Muscle of leg (tissue), 11 donors: ENCODE data around the gene C1QTNF1. TPM values are rescaled to one million over a fixed set of nuclear protein-coding genes. Genes with fewer than 3 reads are reported as not detected.

Experiments
- DNase-seq: peaks from one replicate; pipeline ENCODE4 v3.0.0; 2013
- H3K27ac ChIP-seq: one replicate; pipeline ENCODE4 v1.5.1; 2013; ENCODE audit warnings: mild to moderate bottlenecking, low read length, control low read depth
- H3K27me3 ChIP-seq: one replicate; pipeline ENCODE4 v1.6.1; 2013; ENCODE audit warnings: low read length; ENCODE audit not compliant: control insufficient read depth, insufficient read depth
- H3K36me3 ChIP-seq: one replicate; pipeline ENCODE4 v1.6.1; 2013; ENCODE audit warnings: low read length; ENCODE audit not compliant: control insufficient read depth, insufficient read depth
- H3K4me1 ChIP-seq: one replicate; pipeline ENCODE4 v1.6.1; 2013; ENCODE audit warnings: low read length; ENCODE audit not compliant: control insufficient read depth, insufficient read depth
- H3K4me3 ChIP-seq: one replicate; pipeline ENCODE4 v1.5.1; 2013; ENCODE audit warnings: low read length, control low read depth
- H3K9me3 ChIP-seq: replicated peaks from 2 replicates; pipeline ENCODE4 v1.6.1; 2013; ENCODE audit warnings: low read depth, low read length; ENCODE audit not compliant: control insufficient read depth
- WGBS: methylation state at CpG from one replicate; pipeline ENCODE4 v1.1.5; 2013; ENCODE audit warnings: missing lambda C conversion rate; ENCODE audit not compliant: insufficient coverage; 5-methylcytosine and 5-hydroxymethylcytosine counted together
- polyA plus RNA-seq, 8 donors: library from polyadenylated mRNA; unstranded; fragments of 120-200 nt; gene quantifications; one replicate each; pipeline versions ENCODE4 v1.2.1 to v1.2.3, GENCODE V29; 2013; ENCODE audit warnings: inconsistent platforms in 1 of 8, low replicate concordance in 1 of 8; ENCODE audit not compliant: insufficient read length in 8 of 8, insufficient read depth in 1 of 8
- total RNA-seq: library from RNA; stranded (reverse); fragments of 120-200 nt; gene quantifications from one replicate; pipeline ENCODE4 v1.2.4, GENCODE V29; 2013

C1QTNF1 gene
- total and polyA plus RNA-seq, 9 donors = 3.3 to 10.9 (median 5.8) TPM

DNA sequence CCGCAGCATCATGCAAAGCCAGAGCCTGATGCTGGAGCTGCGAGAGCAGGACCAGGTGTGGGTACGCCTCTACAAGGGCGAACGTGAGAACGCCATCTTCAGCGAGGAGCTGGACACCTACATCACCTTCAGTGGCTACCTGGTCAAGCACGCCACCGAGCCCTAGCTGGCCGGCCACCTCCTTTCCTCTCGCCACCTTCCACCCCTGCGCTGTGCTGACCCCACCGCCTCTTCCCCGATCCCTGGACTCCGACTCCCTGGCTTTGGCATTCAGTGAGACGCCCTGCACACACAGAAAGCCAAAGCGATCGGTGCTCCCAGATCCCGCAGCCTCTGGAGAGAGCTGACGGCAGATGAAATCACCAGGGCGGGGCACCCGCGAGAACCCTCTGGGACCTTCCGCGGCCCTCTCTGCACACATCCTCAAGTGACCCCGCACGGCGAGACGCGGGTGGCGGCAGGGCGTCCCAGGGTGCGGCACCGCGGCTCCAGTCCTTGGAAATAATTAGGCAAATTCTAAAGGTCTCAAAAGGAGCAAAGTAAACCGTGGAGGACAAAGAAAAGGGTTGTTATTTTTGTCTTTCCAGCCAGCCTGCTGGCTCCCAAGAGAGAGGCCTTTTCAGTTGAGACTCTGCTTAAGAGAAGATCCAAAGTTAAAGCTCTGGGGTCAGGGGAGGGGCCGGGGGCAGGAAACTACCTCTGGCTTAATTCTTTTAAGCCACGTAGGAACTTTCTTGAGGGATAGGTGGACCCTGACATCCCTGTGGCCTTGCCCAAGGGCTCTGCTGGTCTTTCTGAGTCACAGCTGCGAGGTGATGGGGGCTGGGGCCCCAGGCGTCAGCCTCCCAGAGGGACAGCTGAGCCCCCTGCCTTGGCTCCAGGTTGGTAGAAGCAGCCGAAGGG is 24.2 kb downstream of the C1QTNF1 start:
- Histone ChIP-seq H3K27ac (no peak overlapping the region), H3K9me3 (peaks cover 4% of the 10 kb centered on the region), H3K36me3 (no peaks in the 10 kb centered on the region), H3K4me3 (no peak overlapping the region), H3K4me1 (peaks cover 41% of the 10 kb centered on the region), H3K27me3 (peaks cover 55% of the 10 kb centered on the region)
- no peak for DNase-seq
- WGBS = 79% methylated on average over 37 of the region's 41 CpGs

DNA sequence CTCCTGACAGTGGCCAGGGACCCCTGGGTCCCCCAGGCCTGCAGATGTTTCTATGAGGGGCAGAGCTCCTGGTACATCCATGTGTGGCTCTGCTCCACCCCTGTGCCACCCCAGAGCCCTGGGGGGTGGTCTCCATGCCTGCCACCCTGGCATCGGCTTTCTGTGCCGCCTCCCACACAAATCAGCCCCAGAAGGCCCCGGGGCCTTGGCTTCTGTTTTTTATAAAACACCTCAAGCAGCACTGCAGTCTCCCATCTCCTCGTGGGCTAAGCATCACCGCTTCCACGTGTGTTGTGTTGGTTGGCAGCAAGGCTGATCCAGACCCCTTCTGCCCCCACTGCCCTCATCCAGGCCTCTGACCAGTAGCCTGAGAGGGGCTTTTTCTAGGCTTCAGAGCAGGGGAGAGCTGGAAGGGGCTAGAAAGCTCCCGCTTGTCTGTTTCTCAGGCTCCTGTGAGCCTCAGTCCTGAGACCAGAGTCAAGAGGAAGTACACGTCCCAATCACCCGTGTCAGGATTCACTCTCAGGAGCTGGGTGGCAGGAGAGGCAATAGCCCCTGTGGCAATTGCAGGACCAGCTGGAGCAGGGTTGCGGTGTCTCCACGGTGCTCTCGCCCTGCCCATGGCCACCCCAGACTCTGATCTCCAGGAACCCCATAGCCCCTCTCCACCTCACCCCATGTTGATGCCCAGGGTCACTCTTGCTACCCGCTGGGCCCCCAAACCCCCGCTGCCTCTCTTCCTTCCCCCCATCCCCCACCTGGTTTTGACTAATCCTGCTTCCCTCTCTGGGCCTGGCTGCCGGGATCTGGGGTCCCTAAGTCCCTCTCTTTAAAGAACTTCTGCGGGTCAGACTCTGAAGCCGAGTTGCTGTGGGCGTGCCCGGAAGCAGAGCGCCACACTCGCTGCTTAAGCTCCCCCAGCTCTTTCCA is 25.1 kb downstream of the C1QTNF1 start:
- H3K27ac ChIP-seq = no peak overlapping the region
- no peaks in the 10 kb centered on the region for H3K36me3 ChIP-seq
- WGBS = 78% methylated on average over 15 of the region's 21 CpGs
- peaks cover 52% of the 10 kb centered on the region for H3K27me3 ChIP-seq
- no peak overlapping the region for H3K4me3 ChIP-seq
- peaks cover 8% of the 10 kb centered on the region for H3K9me3 ChIP-seq
- H3K4me1 ChIP-seq = peaks cover 41% of the 10 kb centered on the region
- DNase-seq = no peak

DNA sequence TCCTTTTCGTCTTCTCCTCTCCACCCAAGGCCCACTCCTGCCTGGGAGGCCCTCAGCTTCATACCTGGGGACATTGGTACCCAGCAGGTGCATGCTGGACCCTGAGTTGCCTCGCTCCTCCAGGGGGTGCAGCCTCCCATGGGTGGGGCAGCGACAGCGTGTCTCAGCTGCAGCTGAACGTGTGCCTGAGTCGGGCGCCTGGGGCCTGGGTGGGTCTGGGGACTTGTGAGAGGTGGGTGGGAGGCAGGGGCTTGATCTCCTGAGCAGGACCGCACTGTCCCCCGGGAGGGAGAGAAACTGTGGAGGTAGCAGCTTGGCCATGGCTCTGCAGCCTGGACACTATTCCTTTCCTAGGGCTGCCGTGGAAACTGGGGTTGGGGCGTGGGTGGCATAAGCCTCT is 25.9 kb downstream of the C1QTNF1 start:
- peaks cover 12% of the 10 kb centered on the region for H3K9me3 ChIP-seq
- H3K4me3 ChIP-seq = no peak overlapping the region
- peaks cover 45% of the 10 kb centered on the region for H3K27me3 ChIP-seq
- peaks cover 41% of the 10 kb centered on the region for H3K4me1 ChIP-seq
- no peaks in the 10 kb centered on the region for H3K36me3 ChIP-seq
- no peak overlapping the region for H3K27ac ChIP-seq
- 92% methylated on average over 6 of the region's 11 CpGs for WGBS
- DNase-seq = no peak

DNA sequence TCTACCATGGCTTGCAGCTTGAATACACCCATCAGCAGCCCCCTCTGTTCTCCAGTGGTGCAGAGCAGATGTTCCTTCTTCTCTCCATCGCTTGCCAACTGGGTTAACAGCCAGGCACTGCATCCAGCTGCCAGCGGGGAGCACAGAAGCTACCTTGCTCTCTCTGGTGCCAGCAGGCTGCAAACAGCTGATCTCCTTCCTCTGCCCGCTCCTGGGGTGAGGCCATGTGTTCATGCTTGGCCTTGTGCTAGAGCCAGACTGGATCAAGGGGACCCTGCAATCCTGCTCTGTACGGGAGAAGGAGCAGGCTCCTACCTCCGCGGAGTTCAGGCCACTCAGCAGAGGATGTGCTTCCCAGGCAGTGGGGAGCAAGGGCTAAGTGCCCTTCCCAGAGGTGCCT is 26.6 kb downstream of the C1QTNF1 start:
- H3K36me3 ChIP-seq = no peaks in the 10 kb centered on the region
- peaks cover 37% of the 10 kb centered on the region for H3K27me3 ChIP-seq
- H3K27ac ChIP-seq = no peak overlapping the region
- 76% methylated on average over 6 of the region's 6 CpGs for WGBS
- peaks cover 12% of the 10 kb centered on the region for H3K9me3 ChIP-seq
- peaks cover 41% of the 10 kb centered on the region for H3K4me1 ChIP-seq
- no peak overlapping the region for H3K4me3 ChIP-seq
- DNase-seq = no peak

GRCh38 chr17:79051306-79051705 is 27.3 kb downstream of the C1QTNF1 start:
- Histone ChIP-seq H3K27ac (no peak overlapping the region), H3K4me1 (peaks cover 35% of the 10 kb centered on the region), H3K27me3 (peaks cover 35% of the 10 kb centered on the region), H3K36me3 (no peaks in the 10 kb centered on the region), H3K4me3 (no peak overlapping the region), H3K9me3 (peaks cover 12% of the 10 kb centered on the region)
- 76% methylated on average over 2 of the region's 6 CpGs for WGBS
- DNase-seq = no peak

- H3K36me3 ChIP-seq = no peaks in the 10 kb centered on the region
- peaks cover 27% of the 10 kb centered on the region for H3K4me1 ChIP-seq
- H3K27ac ChIP-seq = no peak overlapping the region
- peaks cover 30% of the 10 kb centered on the region for H3K27me3 ChIP-seq
- DNase-seq = no peak
- WGBS = no CpG with 5 or more reads among the region's 1 CpG
- H3K4me3 ChIP-seq = no peak overlapping the region
- peaks cover 12% of the 10 kb centered on the region for H3K9me3 ChIP-seq
Observed at GRCh38 chr17:79052131-79052530, 28.2 kb downstream of the C1QTNF1 start.

GRCh38 chr17:79053251-79053925 is 29.4 kb downstream of the C1QTNF1 start:
- Histone ChIP-seq H3K9me3 (peaks cover 16% of the 10 kb centered on the region), H3K4me1 (peaks cover 15% of the 10 kb centered on the region), H3K27ac (no peak overlapping the region)

DNA sequence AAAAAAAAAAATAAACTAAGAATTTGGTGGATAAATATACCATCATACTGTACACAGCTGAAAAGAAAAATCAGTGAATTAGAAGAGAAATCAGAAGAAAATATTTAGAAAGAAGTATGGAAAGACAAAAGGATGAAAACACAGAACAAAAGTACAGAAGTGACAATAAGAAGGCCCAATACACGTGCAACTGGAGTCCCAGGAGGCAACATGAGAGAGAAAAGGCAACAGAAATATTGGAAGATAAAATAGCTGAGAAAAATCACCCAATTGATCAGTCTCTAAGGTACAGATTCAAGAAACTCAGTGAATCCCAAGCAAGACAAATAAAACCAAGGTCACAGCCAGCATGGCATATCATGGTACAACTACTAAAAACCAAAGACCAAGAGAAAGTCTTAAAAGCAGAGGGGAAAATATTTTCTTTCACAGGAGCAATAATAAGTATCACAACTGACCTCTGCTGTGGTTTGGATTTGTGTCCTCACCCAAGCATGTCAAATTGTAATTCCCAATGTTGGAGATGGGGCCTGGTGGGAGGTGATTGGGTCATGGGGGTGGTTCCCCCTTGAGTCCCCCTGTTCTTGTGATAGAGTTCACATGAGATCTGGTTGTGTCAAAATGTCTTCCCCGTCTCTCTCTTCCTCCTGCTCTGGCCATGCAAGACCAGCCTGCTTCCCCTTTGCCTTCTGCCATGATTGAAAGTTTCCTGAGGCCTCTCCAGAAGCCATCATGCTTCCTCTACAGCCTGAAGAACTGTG is 30.4 kb downstream of the C1QTNF1 start:
- Histone ChIP-seq H3K9me3 (peaks cover 16% of the 10 kb centered on the region), H3K27me3 (peaks cover 15% of the 10 kb centered on the region), H3K4me3 (no peak overlapping the region), H3K4me1 (peaks cover 9% of the 10 kb centered on the region), H3K36me3 (no peaks in the 10 kb centered on the region), H3K27ac (peak overlapping the region; percentile 35)
- no CpG with 5 or more reads among the region's 2 CpGs for WGBS
- no peak for DNase-seq

More at GRCh38 chr17:79053251-79053925, 29.4 kb downstream of the C1QTNF1 start:
- DNase-seq = no peak
- Histone ChIP-seq H3K36me3 (no peaks in the 10 kb centered on the region), H3K4me3 (no peak overlapping the region), H3K27me3 (peaks cover 24% of the 10 kb centered on the region)
- 60% methylated on average over 1 of the region's 2 CpGs for WGBS

DNA sequence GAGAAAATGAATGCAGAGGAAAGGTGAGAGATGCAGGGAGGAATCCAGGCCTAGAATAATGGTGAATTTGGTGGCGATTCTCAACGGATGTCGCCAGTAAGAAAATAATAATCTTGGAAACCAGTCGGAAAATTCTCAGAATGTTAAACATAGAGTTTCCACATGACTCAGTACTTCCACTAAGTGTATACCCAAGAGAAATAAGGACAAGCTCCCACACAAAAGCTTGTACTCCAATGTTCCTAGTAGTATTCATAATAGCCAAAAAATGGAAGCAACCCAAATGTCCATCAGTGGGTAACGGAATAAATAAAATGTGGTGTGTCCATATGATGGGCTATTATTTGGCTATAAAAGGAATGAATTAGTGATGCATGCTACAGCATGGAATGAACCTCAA is 31.2 kb downstream of the C1QTNF1 start:
- peaks cover 7% of the 10 kb centered on the region for H3K27me3 ChIP-seq
- no peaks in the 10 kb centered on the region for H3K36me3 ChIP-seq
- peaks cover 4% of the 10 kb centered on the region for H3K4me1 ChIP-seq
- H3K27ac ChIP-seq = no peak overlapping the region
- H3K4me3 ChIP-seq = no peak overlapping the region
- no CpG with 5 or more reads among the region's 5 CpGs for WGBS
- H3K9me3 ChIP-seq = peaks cover 12% of the 10 kb centered on the region
- peak; percentile 33 for DNase-seq
